ENCODE results near the gene C6orf120.

GRCh38 chr6:169691260-169691659, 10.7 kb upstream of the C6orf120 start:
- TF ChIP-seq CTCF (IDR thresholded peaks at IDR 0.05; ENCODE audit: low read depth, low read length) (no peak), EZH2phosphoT487 (IDR thresholded peaks at IDR 0.05; ENCODE audit: low read depth) (no peak)
